LHCN-M2 (cell line): ENCODE results near the gene ADGRG3. TPM values are rescaled to one million over a fixed set of nuclear protein-coding genes. Genes with fewer than 3 reads are reported as not detected.

Experiments used
- DNase-seq: peaks from one replicate; pipeline ENCODE4 v3.0.0-alpha.2; 2012; ENCODE audit warnings: low read depth
- total RNA-seq: library from RNA; depleted of rRNA; stranded (reverse); fragments of >200 nt; gene quantifications from 2 replicates; pipeline ENCODE4 v1.2.3, GENCODE V29; 2014; rRNA removed

The ADGRG3 gene
- total RNA-seq, 1 experiment from 2014 or later: not detected

DNA sequence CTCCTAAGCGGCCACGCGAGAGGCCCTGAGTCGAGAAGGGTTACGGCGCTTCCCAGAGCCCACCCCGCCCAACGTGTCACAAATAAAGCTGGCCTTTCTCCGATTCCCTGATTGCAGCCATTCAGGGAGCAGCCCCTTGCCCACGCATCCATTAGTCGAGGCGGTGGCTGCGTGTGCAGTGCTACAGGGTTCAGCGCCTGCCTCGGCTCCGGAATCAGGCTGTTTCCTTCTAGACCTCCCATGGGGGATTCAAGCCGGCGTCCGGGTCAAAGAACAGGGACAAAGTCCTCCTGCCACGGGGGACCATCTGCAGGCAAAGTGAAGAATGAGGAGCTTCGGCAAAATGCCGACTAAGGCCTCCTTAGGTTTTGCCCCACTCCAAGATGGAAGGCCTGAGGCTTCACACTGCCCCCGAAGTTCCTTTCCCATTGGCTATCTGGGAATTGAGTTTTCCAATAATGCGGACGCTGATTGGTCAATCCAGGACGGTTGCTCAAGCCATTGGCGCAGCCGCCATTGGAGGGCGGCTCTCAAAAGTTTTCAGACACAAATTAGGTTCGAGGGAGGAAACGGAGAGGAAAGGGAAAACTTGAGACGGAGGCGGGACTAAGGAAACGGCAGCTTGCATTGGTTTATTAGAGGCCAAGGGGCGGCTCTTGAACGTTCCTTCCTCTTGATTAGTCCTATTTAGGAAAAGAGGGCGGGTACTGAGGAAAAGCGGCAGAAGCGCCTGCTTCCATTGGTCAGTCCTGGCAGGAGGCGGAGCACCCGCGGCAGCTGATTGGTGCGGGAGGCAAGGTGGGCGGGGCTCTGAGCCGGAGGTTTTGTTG lies 67.0 kb downstream of the ADGRG3 start:
- DNase-seq: peak; percentile 100

DNA sequence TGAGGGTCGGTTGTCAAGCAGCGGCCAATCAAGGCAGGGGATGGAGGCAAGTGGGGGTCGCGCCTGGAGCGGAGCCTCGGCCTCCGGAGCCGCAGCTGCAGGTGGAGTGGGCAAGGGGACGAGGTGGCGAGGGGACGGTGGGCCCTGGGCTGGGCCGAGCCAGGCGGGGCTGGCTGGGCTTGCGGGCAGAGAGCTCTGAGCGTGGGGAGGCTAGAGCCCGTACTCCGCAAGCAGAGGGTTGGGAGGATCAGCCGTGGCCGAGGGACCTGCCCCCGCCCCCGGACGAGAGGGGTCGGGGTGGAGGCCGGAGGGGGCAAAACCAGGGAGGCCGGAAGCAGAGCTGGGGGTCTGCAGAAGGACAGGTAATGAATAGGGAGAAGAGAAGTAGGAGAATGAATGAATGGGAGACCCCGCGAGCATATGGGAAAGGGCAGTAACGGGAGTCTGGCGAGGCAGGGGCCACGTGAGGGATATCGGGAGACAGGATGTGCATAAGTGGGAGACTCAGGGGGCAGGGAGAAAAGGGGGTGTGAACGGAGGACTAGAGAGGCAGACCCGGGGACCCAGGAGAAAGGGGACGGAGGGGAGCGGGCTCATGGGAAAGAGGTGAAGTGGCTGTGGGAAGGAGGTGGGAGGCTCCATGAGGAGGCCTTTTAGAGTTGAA lies 67.8 kb downstream of the ADGRG3 start, which contains the start of gene KATNB1:
Gene KATNB1 (plus strand): TSS at position 16 of the 664 bp plus-strand sequence. CDS start 1,474 bp downstream, outside the sequence.
- DNase-seq: no peak

DNA sequence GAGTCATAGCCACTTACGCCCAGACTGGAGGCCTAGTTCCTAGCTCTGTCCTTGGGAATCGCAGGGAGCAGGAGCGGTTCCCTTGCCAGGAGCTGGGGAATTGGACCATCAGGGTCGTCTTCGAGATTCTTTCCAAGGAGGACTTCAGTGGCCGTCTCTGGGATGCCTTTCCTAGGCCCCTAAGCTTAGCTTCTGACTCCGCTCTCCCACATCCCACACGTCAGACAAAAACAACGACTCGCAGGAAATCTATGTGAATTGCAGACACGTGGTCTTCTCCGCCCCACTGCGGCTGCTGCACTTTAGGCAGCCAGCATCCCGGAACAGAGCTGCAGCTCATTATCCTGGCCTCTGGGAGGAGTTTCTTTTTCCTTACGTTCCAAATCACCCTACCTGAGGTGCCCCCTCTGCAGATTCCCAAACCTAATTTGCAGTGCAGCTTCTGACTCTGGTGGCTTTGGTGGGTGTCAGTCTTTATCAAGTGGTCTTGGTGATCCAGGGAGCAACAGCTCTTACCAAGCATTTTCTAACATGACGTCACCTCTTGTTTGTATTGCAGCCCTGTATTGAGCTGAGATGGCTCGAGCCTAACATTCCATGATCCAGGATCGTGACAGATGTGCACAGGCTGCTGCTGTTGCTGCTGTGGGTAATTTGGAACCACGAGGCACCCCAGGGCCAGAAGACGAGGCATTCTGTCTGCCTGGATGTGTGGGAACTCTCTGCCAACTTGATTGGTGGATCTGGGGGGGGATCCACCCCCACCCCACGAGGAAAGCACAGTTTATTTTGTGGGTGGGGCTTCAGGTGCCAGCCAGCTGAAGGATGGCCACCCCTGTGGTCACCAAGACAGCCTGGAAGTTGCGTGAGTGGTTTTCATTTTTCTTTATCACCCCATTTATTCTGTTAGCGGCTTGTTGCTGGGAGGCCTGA lies 68.6 kb downstream of the ADGRG3 start:
- peak; percentile 69 for DNase-seq

DNA sequence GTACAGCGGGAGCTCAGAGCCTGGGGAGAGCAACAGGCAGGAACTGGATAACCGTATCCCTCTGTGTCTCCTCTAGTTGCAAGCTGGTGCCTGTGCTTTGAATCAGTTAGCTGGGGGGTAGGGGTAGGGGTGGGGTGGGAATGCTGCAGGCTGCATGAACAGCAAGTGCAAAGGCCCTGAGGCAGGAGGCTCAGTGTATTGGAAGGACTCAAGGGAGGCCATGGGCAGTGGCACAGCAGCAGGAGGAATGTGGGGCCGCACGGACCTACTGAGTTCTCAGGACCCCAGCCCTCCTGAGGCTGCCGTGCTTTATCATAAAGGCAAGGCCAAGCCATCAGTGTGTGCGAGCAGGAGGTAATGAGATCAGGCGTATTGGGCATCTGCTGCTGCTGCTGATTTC lies 70.7 kb downstream of the ADGRG3 start:
- no peak for DNase-seq

Other genes starting within 250 kb of the ADGRG3 start
- 55.4 and 56.9 TPM in 2 replicates for gene CIAPIN1, start 220.9 kb upstream of the ADGRG3 start, total RNA-seq
- 47.1 and 51.1 TPM in 2 replicates for gene COQ9, start 220.8 kb upstream of the ADGRG3 start, total RNA-seq
- 111 and 164 TPM in 2 replicates for gene POLR2C, start 205.6 kb upstream of the ADGRG3 start, total RNA-seq
- 36.5 and 36.6 TPM in 2 replicates for gene DOK4, start 181.8 kb upstream of the ADGRG3 start, total RNA-seq
- 7.7 and 9.9 TPM in 2 replicates for gene CCDC102A, start 131.7 kb upstream of the ADGRG3 start, total RNA-seq
- not detected in 2 replicates for gene ADGRG5, start 125.7 kb upstream of the ADGRG3 start, total RNA-seq
- 1.3 and 5.5 TPM in 2 replicates for gene ADGRG1, start 39.7 kb upstream of the ADGRG3 start, total RNA-seq
- not detected in 2 replicates for gene DRC7, start 26.5 kb downstream of the ADGRG3 start, total RNA-seq
- gene KATNB1, start 67.5 kb downstream of the ADGRG3 start, total RNA-seq: 23.4 and 23.7 TPM in 2 replicates
- 76.8 and 77.4 TPM in 2 replicates for gene KIFC3, start 134.2 kb downstream of the ADGRG3 start, total RNA-seq